ENCODE results near the gene APOM.

APOM gene

GRCh38 chr6:31705931-31706330, 50.2 kb downstream of the APOM start:
- no peak for DNase-seq (ENCODE audit: low read depth)

GRCh38 chr6:31706599-31706998, 50.9 kb downstream of the APOM start, which contains the start of gene LY6G6F:
Gene LY6G6F, plus strand, starts transcription at chr6:31706866. Its CDS starts 41 bp downstream, at chr6:31706907.
- DNase-seq (ENCODE audit: low read depth) = no peak

GRCh38 chr6:31707701-31708100, 52.0 kb downstream of the APOM start:
- no peak for DNase-seq (ENCODE audit: low read depth)

All from activated T-helper 1 cell treated with Interleukin-2 at 50 U/mL for 16 hours (primary cell).